RWPE2 (cell line): ENCODE measurements around the gene ZBTB4.

Experiments used
- ATAC-seq: fragments of 200-7000 bp; cut with Tn5 transposase; 3 replicates; pipeline ENCODE4 v1.9.1; 2021; ENCODE audit warnings: low read depth
- DNase-seq: peaks from one replicate; pipeline ENCODE4 v3.0.0-alpha.2; 2020; ENCODE audit warnings: low spot score
- H3K27ac ChIP-seq: fragments of 450-650 bp; 2 replicates; pipeline ENCODE4 v1.5.1; 2017; ENCODE audit warnings: mild to moderate bottlenecking; ENCODE audit not compliant: poor library complexity, severe bottlenecking
- H3K27me3 ChIP-seq: fragments of 250-450 bp; sonication (Bioruptor Pico); 2 replicates; pipeline ENCODE4 v1.5.1; 2021; ENCODE audit warnings: mild to moderate bottlenecking, moderate library complexity; ENCODE audit not compliant: insufficient read depth, poor library complexity, severe bottlenecking
- H3K36me3 ChIP-seq: fragments of 250-450 bp; sonication (Bioruptor Pico); 2 replicates; pipeline ENCODE4 v1.5.1; 2020; ENCODE audit warnings: low read depth, mild to moderate bottlenecking, moderate library complexity
- H3K4me1 ChIP-seq: fragments of 250-450 bp; sonication (Bioruptor Pico); 2 replicates; pipeline ENCODE4 v1.5.1; 2021; ENCODE audit warnings: mild to moderate bottlenecking, moderate library complexity; ENCODE audit not compliant: insufficient read depth, poor library complexity, severe bottlenecking
- H3K4me3 ChIP-seq: fragments of 250-450 bp; sonication (Bioruptor Pico); 2 replicates; pipeline ENCODE4 v1.5.1; 2021; ENCODE audit warnings: mild to moderate bottlenecking, moderate library complexity; ENCODE audit not compliant: severe bottlenecking
- H3K9me3 ChIP-seq: fragments of 250-450 bp; sonication (Bioruptor Pico); 2 replicates; pipeline ENCODE4 v1.5.1; 2021; ENCODE audit warnings: mild to moderate bottlenecking, moderate library complexity; ENCODE audit not compliant: severe bottlenecking
- CTCF ChIP-seq: fragments of 450-650 bp; IDR thresholded peaks from one replicate; pipeline ENCODE4 v1.5.1; 2017; ENCODE audit warnings: mild to moderate bottlenecking, moderate library complexity; ENCODE audit not compliant: poor library complexity, severe bottlenecking

Gene ZBTB4

DNA sequence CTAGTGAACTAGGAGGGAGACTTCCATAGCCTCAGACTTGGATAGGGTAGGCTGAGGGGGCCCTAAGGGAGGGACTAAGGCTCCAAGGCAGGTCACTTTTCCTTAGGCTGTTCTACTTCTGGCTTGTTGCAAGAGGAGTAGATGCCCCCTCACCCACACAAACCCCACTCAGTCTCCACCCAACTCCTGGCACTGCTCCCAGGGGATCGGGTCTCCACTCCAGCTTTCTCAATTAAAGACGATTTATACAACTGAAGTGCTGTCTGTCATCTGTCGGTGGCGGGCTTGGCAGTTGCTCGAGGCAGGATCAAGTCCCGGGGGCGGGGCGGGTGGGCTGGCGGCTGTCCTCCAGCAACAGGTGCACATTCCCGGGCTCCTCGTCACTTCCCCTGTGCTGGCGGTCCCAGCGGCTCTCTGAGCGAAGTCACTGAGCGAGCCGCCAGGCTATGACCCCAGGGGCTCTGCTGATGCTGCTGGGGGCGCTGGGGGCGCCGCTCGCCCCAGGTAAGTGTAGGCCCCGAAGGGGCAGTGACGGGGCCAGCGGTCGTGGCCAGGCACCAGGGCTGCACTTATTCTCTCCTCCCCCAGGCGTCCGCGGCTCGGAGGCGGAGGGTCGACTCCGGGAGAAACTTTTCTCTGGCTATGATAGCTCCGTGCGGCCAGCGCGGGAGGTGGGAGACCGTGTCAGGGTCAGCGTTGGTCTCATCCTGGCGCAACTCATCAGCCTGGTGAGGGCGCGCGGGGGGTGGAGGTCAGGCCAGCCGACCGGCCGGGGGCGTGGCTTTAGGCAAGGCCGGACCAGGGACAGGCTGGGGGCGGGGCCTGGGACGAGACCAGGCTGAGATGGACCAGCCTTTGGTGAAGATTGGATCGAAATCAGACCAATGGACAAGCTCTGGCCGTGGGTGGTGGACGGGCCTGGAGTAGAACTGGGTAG, 34.5 kb downstream of the ZBTB4 start, which contains the start of gene CHRNB1:
Gene CHRNB1 (plus strand): TSS at position 380 of the 937 bp plus-strand sequence. CDS start 67 bp downstream, at position 447.
- Histone ChIP-seq H3K27ac (peak within 1 kb of the TSS; percentile 87), H3K27me3 (no peaks in the 10 kb centered on the region), H3K4me3 (peak within 1 kb of the TSS; percentile 21), H3K9me3 (no peaks in the 10 kb centered on the region), H3K4me1 (peaks cover 19% of the 10 kb centered on the region), H3K36me3 (no peaks in the 10 kb centered on the region)
- no peak for TF ChIP-seq CTCF
- ATAC-seq: peak; percentile 45
- DNase-seq: no peak

DNA sequence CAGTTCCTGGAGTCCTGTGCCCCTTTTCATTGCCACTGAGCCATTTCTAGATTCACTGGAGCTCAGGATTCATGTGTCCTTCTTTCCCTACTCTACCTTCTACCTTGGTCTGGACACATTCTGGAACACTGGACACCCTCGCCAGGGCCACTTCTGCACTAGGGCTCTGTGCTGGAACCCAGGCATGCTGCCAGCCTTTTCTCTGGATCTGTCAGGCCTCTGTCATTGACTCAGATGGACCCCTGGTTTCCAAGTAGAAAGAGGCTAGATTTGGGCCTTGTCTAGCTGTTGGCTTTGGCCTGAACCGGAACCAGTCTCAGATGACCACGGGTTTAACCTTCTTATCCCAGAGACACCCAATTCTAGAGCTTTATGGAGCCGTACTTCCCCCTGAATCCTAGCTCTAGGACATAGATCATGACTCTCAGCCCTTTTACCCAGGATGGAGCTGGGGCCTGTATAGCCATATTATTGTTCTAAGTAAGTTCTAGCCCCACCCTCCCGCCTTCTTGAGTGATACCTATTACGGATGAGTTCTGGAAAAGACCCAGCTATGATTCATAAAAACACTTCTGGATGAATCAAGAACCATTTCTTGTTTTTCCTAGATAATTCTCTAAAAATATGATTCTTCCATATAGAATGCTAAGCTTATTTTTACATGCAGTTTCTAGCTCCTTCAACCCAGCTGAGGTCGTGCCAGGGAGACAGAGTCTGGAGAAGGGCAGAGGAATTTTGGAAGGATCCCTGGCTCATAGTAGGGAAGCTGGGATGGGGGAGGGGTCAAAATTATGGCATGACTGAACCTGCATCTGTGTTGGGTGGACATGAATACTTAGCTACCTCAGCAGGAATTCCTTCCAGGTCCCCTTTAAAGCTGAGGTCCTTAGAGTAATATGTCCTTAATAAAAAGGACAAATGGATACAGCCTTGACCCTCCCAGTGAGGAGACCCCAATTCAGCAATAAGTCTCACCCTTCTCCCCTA, 35.6 kb downstream of the ZBTB4 start:
- Histone ChIP-seq H3K4me1 (peaks cover 19% of the 10 kb centered on the region), H3K36me3 (no peaks in the 10 kb centered on the region), H3K4me3 (no peak overlapping the region), H3K27me3 (no peaks in the 10 kb centered on the region), H3K27ac (peak overlapping the region; percentile 87), H3K9me3 (no peaks in the 10 kb centered on the region)
- DNase-seq: no peak
- no peak for TF ChIP-seq CTCF
- peak; percentile 32 for ATAC-seq

GRCh38 chr17:7442142-7442541, 37.3 kb downstream of the ZBTB4 start:
- Histone ChIP-seq H3K9me3 (no peaks in the 10 kb centered on the region), H3K4me1 (peaks cover 19% of the 10 kb centered on the region), H3K27ac (peak overlapping the region; percentile 87), H3K27me3 (no peaks in the 10 kb centered on the region), H3K36me3 (no peaks in the 10 kb centered on the region), H3K4me3 (no peak overlapping the region)
- no peak for ATAC-seq
- no peak for DNase-seq
- no peak for TF ChIP-seq CTCF

DNA sequence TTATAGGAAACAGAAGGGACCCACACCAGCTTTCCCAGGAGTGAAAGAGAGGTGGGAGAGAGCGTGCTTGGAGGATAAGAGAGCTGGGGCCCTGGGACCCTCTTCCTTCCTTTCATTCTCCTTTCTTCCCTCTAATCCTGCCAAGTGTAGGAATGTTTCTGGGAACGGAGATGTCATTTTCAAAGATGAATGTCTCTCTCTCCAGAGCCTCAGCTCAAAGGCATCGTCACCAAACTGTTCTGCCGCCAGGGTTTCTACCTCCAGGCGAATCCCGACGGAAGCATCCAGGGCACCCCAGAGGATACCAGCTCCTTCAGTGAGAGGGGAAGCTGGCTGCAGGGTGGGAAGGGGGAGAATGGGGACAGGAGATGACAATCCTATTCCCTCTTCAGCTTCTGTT, 38.2 kb downstream of the ZBTB4 start:
- no peak overlapping the region for H3K4me3 ChIP-seq
- no peaks in the 10 kb centered on the region for H3K36me3 ChIP-seq
- peaks cover 19% of the 10 kb centered on the region for H3K4me1 ChIP-seq
- no peaks in the 10 kb centered on the region for H3K9me3 ChIP-seq
- DNase-seq (no peak), ATAC-seq (no peak)
- peak overlapping the region; percentile 82 for H3K27ac ChIP-seq
- H3K27me3 ChIP-seq: no peaks in the 10 kb centered on the region
- no peak for TF ChIP-seq CTCF
